GM19023 (cell line): ENCODE results near the gene HNF1B.

Experiments
- ATAC-seq: cut with Tn5 transposase; IDR thresholded peaks from one replicate; pipeline ENCODE4 v1.9.1; 2021; ENCODE audit warnings: mild to moderate bottlenecking, moderate library complexity; ENCODE audit not compliant: unreplicated experiment

The HNF1B gene

GRCh38 chr17:37637956-37638355, 106.9 kb downstream of the HNF1B start:
- no peak for ATAC-seq
